Measurements from ENCODE around the gene EFCAB5. TPM values are rescaled to one million over a fixed set of nuclear protein-coding genes. Genes with fewer than 3 reads are reported as not detected.

EFCAB5 gene
- total and polyA plus RNA-seq, 2 of the 8 experiments (the other 6 are each of a cell fraction or from before 2014, with no cell fraction given) = 0.05 to 0.34 TPM

DNA sequence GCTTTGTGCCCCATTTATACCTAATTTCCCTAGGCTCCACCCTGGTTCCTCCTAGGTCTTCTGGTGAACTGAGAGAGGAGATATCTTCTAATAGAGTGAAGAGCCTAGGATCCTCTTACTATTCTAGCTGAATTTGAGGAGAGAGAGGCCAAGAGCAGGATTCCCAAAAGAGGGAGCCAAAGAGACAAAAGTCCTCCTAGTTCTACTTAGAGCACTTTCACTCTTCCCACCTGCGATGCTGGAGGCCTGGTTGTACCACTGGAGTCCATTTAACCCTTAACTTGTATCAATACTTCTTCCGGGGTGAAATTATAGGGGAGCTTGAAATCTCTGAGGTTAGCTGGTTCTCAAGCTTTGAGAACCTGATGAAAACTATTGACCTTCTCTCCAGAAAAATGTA lies 8.1 kb upstream of the EFCAB5 start:
- H3K4ac ChIP-seq (replicated peaks; ENCODE audit: insufficient read length, low read depth, low read length) = no peak overlapping the region
- H2BK15ac ChIP-seq (ENCODE audit: low read length) = no peak overlapping the region
- CTCF ChIA-PET (ENCODE audit: partially characterized antibody) = interaction anchor here (0.6 to 9.7 kb wide), 17 partner anchors 9 to 294 kb away, joined by 3 to 170 read pairs (median 4); no protein-coding TSS in a partner anchor
- H3K4me2 ChIP-seq (ENCODE audit: insufficient read depth in 1 of 2, low read depth in 2 of 2, low read length in 2 of 2) = no peak overlapping the region
- no peak overlapping the region for H3K4me3 ChIP-seq (ENCODE audit: extremely low read depth in 1 of 4, insufficient read depth in 2 of 4, low read depth in 3 of 4, low read length in 4 of 4)
- H4K91ac ChIP-seq (replicated peaks; ENCODE audit: insufficient read length, low read length) = no peak overlapping the region
- H2AFZ ChIP-seq (ENCODE audit: low read length) = no peak overlapping the region
- FAIRE-seq (no peak), DNase-seq (ENCODE audit: low read depth in 1 of 2, low spot score in 2 of 2) (no peak)
- H2BK5ac ChIP-seq (ENCODE audit: low read depth, low read length) = no peak overlapping the region
- no peak overlapping the region for H2BK12ac ChIP-seq (ENCODE audit: low read depth, low read length)
- H3K23ac ChIP-seq (ENCODE audit: insufficient read length) = no peak overlapping the region
- H3K9ac ChIP-seq (replicated peaks in 1 of 4; ENCODE audit: extremely low read depth in 1 of 4, low read depth in 3 of 4, low read length in 3 of 4) = no peak overlapping the region
- H3K79me2 ChIP-seq (ENCODE audit: control insufficient read depth in 1 of 2, insufficient read depth in 2 of 2, low read length in 2 of 2) = peaks cover 0 to 4% of the 10 kb centered on the region in 2 experiments; a peak in 2 of 4 replicates
- H4K20me1 ChIP-seq (replicated peaks in 1 of 2; ENCODE audit: control insufficient read depth in 1 of 2, insufficient read depth in 2 of 2, low read length in 2 of 2) = no peaks in the 10 kb centered on the region
- H3K27ac ChIP-seq (ENCODE audit: low read depth, low read length) = no peak overlapping the region
- H2BK20ac ChIP-seq (ENCODE audit: low read length) = no peak overlapping the region
- peaks cover 0 to 3% (median under 1%) of the 10 kb centered on the region in 4 experiments; a peak in 2 of 7 replicates for H3K27me3 ChIP-seq (replicated peaks in 1 of 4; ENCODE audit: control insufficient read depth in 3 of 4, extremely low read depth in 1 of 4, insufficient read depth in 3 of 4, low read length in 3 of 4)
- no peaks in the 10 kb centered on the region for H3K79me1 ChIP-seq (ENCODE audit: low read depth, low read length)
- H3K23me2 ChIP-seq (ENCODE audit: low read depth, low read length) = peaks cover 4% of the 10 kb centered on the region; the same call in 1 of the 2 replicates
- no peak overlapping the region for H4K5ac ChIP-seq (ENCODE audit: insufficient read length, low read depth, low read length)
- no peak for TF ChIP-seq E2F6 (IDR thresholded peaks at IDR 0.05)
- no peak for TF ChIP-seq RXRA (IDR thresholded peaks at IDR 0.05; ENCODE audit: insufficient read depth, low read depth, low read length)
- no peak for TF ChIP-seq SP4 (IDR thresholded peaks at IDR 0.05; ENCODE audit: low read length)
- TF ChIP-seq YY1 (IDR thresholded peaks at IDR 0.05; ENCODE audit: low read depth, low read length) = no peak
- TF ChIP-seq, protein P1, sequence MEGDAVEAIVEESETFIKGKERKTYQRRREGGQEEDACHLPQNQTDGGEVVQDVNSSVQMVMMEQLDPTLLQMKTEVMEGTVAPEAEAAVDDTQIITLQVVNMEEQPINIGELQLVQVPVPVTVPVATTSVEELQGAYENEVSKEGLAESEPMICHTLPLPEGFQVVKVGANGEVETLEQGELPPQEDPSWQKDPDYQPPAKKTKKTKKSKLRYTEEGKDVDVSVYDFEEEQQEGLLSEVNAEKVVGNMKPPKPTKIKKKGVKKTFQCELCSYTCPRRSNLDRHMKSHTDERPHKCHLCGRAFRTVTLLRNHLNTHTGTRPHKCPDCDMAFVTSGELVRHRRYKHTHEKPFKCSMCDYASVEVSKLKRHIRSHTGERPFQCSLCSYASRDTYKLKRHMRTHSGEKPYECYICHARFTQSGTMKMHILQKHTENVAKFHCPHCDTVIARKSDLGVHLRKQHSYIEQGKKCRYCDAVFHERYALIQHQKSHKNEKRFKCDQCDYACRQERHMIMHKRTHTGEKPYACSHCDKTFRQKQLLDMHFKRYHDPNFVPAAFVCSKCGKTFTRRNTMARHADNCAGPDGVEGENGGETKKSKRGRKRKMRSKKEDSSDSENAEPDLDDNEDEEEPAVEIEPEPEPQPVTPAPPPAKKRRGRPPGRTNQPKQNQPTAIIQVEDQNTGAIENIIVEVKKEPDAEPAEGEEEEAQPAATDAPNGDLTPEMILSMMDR (IDR thresholded peaks at IDR 0.05; ENCODE audit: control extremely low read depth in 1 of 3, insufficient read depth in 1 of 3, low read depth in 1 of 3, low read length in 3 of 3) = peak in 2 of 3 experiments; percentile 30 to 43; a peak in 2 of 4 replicates
- peak; percentile 41 to 52; a peak in 3 of 4 replicates for TF ChIP-seq RAD21 (IDR thresholded peaks at IDR 0.05 in 1 of 2, conservative IDR thresholded peaks at IDR 0.05 in 1 of 2; ENCODE audit: low read depth in 2 of 2, low read length in 2 of 2)
- POLR2A ChIA-PET (ENCODE audit: partially characterized antibody) = no interaction called here
- H3K4me1 ChIP-seq (replicated peaks in 1 of 4; ENCODE audit: control insufficient read depth in 3 of 4, insufficient read depth in 4 of 4, low read length in 3 of 4) = peaks cover 0 to 7% (median 2%) of the 10 kb centered on the region in 4 experiments; a peak in 4 of 7 replicates
- H2AK5ac ChIP-seq (ENCODE audit: low read depth, low read length) = no peak overlapping the region
- H3K9me3 ChIP-seq (ENCODE audit: insufficient read depth in 2 of 2, low read depth in 1 of 2, low read length in 1 of 2) = no peaks in the 10 kb centered on the region
- no peak overlapping the region for H3K14ac ChIP-seq (ENCODE audit: insufficient read length)
- H3K56ac ChIP-seq (replicated peaks; ENCODE audit: insufficient read length, low read depth, low read length) = no peak overlapping the region
- H2BK120ac ChIP-seq (replicated peaks; ENCODE audit: low read depth, low read length) = no peak overlapping the region
- no peaks in the 10 kb centered on the region for H3K36me3 ChIP-seq (ENCODE audit: control insufficient read depth in 2 of 4, insufficient read depth in 4 of 4, low read length in 3 of 4)
- H4K8ac ChIP-seq (ENCODE audit: extremely low read depth, insufficient read depth, low read length) = no peak overlapping the region
- 50% methylated on average over 2 of the region's 2 CpGs; no CpG with 5 or more reads in 1 of the 2 experiments for WGBS, 2 experiments (ENCODE audit: extremely low coverage in 1 of 2, insufficient coverage in 1 of 2, insufficient read length in 1 of 2, insufficient replicate concordance in 2 of 2, low coverage in 1 of 2, low lambda C conversion rate in 2 of 2, missing lambda C conversion rate in 1 of 2)
- no peak overlapping the region for H3K18ac ChIP-seq (ENCODE audit: extremely low read depth, low read length)
